Stimulated activated CD4-positive, alpha-beta T cell treated with anti-CD3 and anti-CD28 coated beads, Interleukin-15, amount 100 ng/mL, for 24 hours (primary cell): Measurements from ENCODE around the gene DOCK6.

Experiments
- DNase-seq: peaks from one replicate; pipeline ENCODE4 v3.0.0-alpha.2; 2020

DOCK6 gene

DNA sequence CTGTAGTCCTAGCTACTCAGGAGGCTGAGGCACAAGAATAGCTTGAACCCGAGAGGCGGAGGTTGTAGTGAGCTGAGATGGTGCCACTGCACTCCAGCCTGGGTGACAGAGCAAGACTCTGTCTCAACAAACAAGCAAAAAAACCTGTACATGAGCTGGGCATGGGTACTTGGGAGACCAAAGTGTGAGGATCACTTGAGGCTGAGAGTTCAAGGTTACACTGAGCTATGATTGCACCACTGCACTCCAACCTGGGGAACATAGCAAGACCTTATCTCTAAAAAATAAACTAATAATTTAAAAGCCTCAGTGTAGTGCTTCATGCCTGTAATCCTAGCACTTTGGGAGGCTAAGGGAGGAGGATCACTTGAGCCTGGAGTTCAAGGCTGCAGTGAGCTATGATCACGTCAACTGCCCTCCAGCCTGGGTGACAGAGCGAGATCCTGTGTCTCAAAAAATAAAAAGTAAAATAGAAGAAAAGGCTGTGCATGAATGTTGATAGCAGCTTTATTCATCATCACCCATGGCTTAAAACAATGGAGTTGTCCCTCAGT is 12.3 kb upstream of the DOCK6 start:
- no peak for DNase-seq

DNA sequence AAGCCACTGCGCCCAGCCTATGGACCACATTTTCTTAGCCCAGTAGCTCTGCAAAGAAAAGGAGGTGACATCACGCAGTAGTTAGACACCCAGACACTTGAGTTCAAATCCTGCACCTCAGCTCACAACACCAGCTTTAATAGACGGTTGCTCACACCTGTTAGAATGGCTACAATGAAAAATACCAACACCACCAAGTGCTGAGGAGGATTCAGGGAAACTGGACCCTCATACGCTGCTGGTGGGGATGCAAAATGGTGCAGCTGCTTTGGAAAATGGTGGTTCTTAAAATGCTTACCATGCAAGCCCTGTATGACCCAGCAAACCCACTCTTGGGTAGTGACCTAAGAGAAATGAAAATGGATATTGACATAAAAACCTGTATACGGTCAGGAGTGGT is 11.7 kb upstream of the DOCK6 start:
- no peak for DNase-seq

DNA sequence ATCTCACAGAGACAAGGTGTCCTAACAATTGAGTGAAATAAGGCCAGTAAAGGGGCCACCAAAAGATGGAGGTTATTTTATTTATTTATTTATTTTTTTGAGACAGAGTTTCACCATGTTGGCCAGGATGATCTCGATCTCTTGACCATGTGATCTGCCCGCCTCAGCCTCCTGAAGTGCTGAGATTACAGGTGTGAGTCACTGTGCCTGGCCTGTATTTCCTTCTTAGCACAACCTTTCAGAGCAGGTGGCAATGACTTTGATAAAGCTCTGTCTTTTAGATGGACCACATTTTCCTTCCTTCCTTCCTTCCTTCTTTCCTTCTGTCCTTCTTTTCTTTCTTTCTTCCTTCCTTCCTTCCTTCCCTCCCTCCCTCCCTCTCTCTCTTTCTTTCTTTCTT is 11.0 kb upstream of the DOCK6 start:
- DNase-seq = no peak

DNA sequence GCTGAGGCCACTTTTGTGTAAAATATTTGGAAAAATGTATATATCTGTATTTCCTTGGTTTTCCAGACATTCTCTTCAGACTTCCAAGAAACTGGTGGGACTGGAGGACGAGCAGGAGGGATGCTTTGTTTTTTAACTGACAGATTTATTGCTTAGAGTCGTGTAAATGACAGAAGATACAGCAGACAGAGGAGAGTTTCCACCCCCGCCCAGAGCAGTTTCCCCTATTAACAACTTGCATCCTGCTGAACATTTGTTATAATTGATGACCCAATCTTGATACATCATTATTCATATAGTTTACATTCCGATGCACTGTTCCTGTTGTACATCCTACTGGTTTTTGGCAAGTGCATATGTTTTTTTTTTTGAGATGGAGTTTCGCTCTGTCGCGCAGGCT is 7.1 kb upstream of the DOCK6 start:
- DNase-seq = no peak

DNA sequence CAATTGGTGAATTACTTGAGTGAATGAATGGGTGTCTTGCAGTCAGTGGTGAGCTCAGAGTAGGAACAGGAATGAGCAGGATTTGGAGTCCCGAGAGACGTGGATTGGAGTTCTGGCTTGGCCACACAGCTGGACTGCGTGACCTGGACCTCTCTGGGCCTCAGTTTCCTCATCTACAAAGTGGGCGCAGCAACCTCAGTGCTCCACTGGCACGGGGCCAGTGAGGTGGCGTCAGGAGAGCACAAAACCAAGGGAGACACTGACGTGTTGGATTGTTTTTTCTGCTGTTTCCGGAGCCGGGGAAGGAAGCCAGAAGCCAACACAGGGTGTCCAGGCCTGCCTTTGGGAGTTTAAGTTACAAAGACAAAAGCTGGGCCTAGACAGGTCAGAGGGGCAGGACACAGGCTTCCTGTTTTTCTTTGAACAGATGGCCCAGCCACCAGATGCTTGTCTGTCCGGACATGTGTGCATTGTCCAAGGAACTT is 6.5 kb upstream of the DOCK6 start:
- no peak for DNase-seq

DNA sequence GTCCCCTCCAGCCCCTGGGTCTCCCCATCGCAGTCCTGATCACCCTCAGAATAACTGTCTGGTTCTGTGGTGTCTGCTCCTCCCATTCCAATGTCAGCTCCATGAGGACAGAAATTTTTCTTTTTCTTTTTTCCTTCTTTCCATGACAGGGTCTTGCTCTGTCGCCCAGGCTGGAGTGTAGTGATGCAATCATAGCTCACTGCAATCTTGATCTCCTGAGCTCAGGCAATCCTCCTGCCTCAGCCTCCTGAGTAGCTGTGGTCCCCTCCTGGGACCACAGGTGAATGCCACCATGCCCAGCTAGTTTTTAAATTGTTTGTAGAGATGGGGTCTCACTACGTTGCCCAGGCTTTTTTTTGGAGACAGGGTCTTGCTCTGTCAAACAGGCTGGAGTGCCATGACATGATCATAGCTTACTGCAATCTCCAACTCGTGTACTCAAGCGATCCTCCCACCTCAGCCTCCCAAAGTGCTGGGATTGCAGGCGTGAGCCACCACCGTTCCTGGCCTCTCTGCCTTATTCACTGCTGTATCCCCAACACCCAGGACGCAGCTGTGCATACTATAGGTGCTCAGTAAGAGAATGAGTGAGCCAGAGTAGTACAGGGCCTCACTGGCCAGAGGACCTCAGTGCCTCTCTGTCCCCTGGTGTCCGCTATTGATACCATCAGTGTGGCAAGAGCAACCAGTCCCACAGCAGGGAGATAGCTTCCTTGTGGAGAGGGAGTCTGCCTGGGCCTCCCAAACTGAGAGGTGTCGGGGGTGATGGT is 5.2 kb upstream of the DOCK6 start:
- DNase-seq = no peak

DNA sequence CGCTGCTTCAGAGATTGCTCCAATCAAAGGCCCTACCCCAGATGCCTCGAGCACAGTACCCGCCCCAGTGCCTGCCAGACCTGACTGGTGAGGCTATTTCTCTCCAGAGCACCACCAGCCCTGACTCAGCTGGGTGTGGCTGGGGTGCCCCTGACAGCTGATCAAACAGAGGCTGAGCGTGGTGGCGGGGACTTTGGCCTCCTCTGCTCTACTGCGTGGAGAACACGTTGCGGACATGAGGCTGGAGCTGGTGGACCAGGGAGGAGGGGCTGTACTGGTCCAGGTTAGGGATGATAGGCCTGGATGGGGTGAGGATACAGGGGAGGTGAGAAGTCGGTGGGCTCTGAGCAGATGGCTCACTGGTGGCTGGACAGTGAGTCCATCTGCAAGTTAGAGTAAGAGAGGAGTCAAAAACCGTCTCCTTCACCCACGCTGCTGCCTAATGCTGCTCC is 3.5 kb upstream of the DOCK6 start:
- no peak for DNase-seq

DNA sequence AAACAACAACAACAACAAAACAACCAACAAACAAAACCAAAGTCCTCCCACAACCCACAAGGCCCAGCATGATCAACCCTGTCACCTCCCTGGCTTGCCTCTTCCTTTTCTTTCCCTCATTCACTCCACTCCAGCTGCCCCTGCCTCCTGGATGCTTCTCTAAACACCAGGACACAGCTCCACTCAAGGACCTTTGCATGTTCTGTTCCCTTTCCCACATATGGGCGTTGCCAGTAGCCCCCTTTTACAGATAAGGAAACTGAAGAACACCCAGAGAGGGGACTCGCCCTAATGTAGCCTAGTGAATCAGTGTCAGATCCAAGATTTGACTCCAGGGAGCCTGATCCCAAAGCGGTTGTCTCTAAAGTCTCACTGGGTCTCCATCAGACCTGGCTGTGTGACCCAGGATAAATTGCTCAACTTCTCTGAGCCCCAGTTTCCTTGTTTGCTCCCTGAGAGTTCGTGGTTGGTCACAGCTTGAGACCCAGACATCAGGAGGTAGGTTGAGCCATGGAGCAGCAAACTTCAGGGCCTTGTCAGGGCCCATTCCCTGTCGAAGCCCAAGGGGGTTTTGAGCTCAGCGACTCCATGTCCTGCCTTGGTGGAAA is 3.0 kb upstream of the DOCK6 start:
- DNase-seq = no peak

DNA sequence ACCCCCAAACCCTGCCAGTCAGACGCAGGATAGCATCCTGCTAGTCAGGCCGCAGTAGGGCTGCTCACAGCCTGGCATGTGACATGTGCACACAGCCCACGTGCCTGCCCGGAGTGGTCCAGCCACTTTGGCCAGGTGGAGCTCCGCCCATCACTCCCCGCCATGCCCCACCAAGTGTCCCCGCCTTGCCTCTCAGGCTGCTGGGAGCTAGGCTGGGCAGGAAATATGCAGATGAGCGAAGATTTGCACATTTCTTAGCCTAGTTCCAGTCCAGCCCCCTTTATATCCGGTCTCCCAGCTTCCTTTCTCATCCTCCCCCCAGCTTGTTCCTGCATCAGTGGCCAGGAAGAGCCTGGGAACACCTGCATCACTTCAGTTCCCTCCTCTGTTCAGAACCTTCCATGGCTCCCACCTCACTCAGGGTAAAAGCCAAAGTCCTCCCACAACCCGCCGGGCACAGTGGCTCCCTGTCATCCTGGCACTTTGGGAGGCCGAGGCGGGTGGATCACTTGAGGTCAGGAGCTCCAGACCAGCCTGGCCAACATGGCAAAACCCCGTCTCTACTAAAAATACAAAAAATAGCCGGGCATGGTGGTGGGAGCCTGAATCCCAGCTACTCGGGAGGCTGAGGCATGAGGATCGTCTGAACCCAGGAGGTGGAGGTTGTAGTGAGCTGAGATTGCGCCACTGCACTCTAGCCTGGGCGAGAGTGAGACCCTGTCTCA is 2.3 kb upstream of the DOCK6 start:
- no peak for DNase-seq

DNA sequence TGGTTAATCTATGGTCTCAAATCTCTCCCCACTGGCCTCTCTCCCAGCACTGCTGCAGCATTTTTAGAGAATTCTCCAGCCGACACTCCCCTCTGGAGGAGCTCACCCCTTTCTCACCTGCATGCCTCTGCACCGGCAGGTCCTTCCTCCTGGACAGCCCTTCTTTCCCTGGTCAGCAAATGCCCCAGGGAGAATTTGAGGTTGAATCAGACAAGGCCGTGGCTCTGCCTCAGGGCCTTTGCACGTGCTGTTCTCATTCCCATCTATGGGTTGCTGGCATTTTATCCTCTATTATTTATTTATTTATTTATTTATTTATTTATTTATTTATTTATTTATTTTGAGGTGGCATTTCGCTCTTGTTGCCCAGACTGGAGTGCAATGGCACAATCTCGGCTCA is 1.4 kb upstream of the DOCK6 start:
- no peak for DNase-seq

DNA sequence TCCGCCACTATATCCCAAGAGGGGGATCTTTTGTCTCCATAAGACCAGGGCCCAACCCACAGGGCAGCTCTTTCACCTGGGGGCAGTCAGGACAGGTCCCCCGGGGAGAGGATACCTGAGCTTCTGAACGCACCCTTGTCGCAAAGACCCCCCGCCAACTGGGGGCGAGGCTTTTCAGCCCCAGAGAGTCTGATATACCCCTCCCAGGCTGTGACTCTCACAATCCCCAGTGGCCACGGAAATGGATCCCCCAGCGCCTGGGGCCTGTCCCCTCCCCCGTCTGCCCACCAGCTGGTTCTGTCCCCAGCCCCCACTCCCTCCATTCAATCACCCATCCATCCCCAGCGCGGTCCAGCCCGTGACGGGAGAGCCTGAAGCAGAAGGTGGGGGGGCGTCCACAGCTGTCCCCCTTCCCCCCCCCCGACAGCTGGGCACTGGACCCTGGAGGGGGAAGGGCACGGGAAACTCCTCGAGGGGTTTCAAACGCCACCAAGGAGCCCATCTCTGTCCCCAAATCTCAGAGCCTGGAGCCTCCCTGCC is 823 bp downstream of the DOCK6 start:
- DNase-seq = no peak

DNA sequence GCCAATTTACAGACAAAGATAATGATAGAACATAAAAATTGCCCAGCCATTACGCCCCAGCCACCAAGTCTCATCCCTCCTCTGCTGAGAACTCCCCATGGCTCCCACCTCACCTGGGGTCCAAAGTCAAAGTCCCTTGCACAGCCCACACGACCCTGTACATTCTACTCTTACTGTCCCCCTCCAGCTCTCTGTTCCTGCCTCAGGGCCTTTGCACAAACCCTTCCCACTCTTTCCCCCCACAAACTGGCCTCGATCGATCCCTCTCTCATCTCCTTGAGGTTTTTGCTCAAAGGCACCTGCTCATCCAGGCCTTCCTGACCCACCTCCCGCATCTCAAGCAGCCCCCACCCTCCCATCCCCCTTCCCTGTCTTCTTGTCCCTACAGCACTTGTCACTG is 1.3 kb downstream of the DOCK6 start:
- no peak for DNase-seq

DNA sequence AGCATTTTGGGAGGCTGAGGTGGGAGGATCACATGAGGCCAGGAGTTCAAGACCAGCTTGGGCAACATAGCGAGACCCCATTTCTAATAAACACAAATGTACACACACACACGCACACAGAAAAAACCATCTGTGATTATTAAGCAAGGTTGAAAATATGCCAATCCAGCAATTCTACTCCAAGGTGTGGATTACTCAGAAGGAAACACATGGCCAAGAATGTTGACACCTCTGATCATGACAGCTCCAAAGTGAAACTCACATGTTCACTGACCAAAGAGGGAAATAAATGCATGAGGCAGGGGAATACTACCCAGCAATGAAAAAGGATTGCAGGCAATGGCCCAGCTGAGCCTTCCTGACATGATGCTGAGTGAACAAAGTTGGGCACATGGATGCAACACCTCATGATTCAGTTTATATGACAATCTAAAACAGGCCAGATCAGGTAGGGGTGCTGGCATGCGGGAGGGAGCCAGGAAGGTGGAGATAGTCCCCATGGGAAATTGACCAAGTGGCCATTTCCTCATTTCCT is 4.4 kb downstream of the DOCK6 start:
- no peak for DNase-seq

DNA sequence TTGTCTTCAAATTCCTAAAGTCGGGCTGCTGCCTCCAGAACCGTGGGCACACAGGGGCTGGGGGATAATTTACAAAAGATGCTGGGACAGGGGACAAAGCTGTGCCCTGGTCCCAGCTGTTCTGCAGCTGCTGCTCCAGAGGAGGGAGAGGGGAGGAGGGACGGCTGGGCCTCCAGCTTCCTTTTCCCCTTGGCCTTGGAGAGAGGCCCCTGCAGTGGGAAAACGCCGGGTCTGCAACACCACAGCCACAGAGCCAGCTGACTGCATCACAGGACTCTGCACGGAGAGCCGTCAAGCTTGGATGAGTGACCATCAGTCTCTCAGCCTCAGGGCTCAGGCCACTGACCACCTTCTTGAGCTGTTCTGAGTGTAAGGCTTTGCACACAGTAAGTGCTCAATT is 6.1 kb downstream of the DOCK6 start:
- DNase-seq = no peak

DNA sequence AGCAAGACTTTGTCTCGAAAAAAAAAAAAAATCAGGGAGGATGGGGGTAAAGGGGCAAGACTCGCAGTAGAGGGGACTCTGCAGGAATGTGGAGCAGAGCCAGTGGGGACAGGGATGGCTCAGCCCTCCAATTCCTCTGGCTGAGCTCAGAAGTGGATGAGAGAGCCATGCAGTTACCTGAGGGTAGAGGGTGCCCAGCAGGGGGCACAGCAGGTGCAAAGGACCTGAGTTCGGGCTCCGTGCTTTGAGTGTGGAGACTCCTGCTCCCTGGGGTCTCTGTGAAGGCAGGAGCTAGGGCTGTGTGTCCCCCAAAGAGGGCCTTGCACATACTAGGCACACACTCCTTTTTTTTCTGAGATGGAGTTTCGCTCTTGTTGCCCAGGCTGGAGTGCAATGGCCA is 7.7 kb downstream of the DOCK6 start:
- no peak for DNase-seq

DNA sequence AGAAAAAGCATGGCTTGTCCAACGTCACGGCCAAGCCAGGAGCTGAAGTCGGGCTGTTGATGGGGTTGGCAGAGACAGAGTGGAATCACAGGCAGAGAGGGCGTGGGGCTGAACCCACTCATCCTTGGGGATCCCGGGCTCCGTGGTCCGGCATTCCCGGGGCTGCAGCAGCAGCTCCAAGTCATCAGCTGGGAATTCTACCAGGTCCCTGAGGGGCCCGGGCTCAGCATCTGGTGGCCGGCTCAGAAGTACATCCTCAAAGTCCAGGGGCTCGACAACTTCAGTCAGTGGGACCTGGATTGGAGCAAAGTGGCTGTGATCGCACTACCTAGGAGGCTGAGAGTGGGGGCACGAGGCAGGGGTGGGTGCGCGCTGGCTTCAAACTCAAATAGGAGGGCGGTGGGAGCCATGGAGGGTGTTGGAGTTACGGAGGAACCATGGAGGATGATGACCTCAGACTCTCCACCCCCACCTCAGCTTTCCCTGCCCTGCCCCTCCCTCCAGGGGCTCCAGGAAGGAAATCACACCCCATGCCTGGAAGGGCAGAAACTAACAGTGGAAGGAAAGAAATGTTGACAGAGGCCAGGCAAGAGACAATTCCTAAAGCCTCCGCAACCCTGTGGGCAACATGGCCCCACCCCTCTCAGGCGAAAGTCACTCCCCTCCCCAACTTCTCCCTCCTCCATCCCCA is 9.5 kb downstream of the DOCK6 start:
- no peak for DNase-seq

DNA sequence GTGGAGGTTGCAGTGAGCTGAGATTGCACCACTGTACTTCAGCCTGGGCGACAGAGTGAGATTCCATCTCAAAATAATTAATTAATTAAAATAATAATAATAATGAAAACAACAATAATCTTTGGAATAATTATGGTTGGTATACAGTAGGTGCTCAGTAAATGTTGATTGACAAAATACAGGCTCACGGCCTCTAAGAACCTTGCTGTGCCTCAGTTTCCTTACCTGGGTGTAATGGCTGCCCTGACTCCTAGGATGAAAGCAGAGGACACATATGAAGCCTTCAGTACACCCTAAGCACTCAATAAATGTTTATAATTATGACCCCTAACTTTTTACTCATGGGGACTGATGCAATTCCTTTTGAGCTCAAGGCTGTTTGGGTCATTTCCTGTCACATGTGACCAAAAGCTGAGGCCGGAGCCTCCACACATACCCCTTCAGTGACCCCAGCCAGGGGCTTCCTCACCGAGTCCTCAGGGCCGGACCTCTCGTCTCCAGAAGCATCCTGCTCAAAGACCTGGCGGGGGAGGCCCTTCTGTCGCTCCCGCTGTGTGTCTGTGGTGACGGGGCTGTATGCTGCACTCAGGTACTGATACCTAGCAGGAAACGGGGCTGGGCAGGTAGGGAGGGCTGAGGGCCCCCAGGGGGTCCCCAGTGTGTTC is 10.5 kb downstream of the DOCK6 start:
- no peak for DNase-seq

DNA sequence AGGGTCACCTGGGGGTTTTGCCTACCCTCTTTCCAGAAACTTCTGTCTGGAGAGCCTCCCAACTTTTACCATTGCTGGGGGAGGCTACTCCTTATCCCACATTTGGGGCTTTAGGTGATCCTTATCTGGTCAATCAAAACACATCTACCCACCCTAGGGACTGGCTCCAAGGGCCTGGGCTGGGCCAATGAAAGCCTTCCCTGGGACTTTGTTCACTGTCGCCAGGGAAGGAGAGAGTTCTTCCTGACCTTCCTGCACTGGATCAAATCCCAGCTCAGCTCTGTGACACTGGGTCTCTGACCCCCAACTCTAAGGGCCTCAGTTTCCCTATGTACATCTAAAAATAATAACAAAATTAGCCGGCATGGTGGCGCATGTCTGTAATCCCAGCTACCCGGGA is 11.1 kb downstream of the DOCK6 start:
- no peak for DNase-seq

DNA sequence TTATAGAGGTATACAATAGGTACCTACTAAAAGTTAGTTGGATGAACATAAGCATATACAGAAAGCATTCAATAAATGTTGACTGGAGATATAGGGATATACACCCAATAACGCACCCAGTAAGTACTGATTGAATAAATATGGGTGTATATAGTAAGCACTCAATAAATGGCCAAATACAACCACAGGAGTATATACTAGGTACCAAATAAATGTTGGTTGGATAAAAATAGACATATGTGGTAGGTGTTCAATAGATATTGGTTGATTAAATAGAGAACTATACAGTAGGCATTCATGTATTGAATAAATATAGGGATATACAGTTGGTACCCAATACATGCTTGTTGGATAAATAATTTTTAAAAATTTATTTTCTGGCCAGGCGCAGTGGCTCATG is 13.5 kb downstream of the DOCK6 start:
- no peak for DNase-seq

DNA sequence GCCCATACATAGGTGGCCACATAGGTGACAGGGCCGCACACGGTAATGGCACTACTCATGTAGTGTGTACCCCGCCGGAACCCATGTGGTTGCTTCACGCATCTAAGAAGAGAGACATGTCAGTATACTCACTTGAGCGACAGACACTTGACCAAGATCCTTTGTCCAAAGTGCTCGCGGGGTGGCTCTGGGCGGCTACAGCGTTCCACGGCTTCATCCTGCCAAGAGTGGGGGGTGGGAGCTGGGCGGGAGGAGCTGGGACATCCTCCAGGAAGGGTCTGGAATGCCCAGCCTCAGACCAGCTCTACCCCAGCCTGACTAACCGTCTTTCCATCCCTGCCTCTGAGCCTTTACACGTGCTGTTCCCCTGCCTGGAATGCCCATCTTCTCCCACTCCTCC is 14.4 kb downstream of the DOCK6 start:
- DNase-seq = no peak

DNA sequence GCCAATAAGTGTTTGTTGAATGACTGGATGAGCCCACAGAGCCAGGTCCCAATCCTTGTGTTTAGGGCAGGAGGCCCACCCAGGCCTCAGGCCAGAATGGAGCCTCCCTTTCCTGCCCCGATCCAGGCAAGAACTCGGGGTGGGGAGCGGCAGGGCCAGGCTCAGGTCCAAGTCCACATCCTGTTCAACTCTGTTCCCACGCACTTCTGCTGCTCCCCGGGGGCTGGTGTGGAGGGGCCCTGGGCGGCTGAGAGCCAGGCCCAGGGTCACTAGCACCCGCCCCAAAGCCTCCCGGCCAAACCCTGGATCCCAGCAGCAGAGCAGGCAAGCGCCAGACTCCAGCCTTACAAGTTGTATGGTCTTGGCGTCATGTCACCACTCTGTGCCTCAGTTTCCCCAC is 14.9 kb downstream of the DOCK6 start:
- no peak for DNase-seq

DNA sequence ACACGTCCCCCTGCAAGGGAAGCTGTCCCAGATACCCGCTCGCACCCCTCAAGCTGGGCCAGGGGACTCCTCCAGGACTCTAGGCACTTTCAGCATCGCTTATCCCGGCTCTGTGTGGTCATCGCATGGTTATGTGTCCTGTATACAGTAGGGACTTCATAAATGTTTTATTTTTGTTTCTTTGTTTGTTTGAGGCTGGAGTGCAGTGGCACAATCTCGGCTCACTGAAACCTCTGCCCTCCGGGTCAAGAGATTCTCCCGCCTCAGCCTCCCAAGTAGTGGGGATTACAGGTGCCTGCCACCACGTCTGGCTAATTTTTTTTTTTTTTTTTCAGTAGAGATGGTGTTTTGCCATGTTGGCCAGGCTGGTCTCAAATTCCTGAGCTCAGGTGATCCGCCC is 15.4 kb downstream of the DOCK6 start:
- no peak for DNase-seq
